ENCODE results near the gene CABLES2.

Gene CABLES2

DNA sequence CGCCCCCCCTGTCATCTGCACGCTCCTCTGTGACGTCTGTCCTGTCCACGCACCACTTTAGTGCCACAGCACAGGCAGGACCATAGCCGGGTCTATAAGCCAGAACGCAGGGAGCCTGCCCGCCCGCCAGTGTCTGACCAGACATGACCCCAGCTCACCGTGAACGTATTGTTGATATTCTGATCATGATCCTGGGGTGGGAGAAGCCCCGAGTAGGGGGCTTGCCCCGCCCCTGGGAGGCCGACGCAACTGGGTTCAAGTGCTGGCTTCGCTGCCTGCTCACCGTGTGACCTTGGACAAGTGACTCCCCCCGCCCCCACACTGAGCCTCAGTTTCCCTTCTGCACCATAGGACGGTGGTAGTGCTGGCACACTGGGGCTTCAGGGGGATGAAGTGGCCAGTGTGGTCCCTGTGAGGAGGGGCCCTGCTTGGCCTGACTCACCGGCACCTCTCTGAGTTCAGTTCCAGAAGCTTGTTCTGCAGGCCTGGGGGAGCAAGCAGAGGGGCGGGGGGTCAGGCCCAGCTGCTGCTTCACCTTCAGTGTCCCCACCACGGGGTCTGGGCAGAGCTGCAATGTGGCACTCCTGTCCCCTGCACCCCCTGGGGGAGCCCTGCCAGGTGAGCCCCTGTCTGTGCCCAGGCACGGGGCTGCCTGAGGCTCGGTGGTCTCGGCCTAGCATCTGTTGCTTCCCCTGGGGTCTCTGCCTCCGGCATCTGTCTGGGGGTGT, 11.1 kb upstream of the CABLES2 start:
- DNase-seq = no peak

DNA sequence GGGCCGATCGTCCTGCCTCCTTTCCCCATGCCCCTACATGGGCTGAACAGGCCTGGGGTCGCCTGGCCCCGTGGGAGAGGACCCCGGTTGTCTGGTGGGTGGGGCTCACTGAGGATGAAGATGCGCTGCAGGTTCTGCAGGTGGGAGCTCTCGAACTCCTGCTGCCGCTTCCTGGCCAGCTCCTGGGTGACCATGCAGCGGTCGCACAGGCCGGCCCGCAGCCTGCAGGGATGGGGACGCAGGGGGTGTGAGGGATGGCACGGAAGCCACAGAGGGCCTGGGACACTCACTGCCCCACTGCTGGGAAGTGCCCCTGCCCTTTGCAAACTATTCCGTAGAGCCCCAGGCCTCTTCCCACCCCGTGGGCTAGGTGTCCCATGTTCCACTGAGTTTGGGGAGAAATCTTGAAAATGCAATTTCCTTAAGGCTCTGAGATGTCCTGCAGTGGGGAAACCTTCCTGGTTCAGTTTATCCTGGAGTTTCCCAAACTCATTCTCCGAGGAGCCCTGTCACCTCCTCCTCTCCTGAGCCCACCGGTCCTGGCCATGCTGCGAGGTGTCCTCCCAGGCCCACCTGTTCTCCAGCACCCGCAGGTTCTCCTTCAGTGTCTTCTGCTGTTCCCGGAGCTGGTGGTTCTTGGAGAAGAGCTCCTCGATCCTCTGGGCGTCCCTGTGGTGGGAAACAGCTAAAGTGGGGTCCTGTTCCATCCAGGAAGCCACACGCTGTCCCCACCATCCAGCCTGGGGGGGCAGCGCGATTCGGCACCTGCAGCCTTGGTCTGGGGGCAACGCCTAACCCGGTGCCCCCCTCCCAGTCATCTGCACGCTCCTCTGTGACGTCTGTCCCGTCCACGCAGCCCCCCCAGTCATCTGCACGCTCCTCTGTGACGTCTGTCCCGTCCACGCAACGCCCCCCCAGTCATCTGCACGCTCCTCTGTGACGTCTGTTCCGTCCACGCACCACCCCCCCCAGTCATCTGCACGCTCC, 9.9 kb upstream of the CABLES2 start:
- no peak for DNase-seq

DNA sequence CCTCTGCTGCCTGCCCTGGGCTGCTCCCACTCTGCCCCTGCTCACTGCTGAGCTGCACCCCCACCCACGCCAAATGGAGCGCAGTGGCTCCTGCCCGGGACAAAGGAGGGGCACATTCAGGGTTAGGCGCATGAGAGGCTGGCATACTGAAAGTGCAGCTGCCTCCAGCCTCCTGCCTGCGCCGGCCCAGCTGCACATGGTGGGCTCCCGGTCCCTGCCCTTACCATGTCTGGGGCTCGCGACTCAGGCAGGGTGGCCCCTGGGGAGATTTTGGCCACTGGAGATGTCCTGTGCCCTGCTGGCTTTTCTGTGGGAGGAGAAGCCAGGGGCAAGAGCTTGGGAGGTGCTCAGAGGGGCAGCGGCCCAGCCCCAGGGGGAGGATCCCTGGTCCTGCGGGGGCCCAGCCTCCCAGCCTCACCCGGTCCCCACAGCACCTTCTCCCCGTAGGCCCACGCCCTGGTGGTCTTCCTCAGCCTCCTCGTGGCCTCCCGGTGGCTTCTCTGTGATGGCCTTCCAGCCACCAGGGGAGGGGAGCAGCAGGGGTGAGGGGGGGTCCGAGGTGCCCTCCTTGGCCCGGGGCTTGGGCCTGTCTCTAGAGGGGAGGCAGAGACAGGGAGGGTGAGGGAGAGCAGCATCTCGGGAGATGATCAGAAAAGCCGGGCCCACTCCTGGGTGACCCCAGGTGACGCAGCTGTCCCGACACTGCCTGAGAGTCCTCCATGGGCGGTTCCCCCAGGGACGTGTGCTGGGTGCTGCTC, 8.4 kb upstream of the CABLES2 start:
- DNase-seq = no peak

DNA sequence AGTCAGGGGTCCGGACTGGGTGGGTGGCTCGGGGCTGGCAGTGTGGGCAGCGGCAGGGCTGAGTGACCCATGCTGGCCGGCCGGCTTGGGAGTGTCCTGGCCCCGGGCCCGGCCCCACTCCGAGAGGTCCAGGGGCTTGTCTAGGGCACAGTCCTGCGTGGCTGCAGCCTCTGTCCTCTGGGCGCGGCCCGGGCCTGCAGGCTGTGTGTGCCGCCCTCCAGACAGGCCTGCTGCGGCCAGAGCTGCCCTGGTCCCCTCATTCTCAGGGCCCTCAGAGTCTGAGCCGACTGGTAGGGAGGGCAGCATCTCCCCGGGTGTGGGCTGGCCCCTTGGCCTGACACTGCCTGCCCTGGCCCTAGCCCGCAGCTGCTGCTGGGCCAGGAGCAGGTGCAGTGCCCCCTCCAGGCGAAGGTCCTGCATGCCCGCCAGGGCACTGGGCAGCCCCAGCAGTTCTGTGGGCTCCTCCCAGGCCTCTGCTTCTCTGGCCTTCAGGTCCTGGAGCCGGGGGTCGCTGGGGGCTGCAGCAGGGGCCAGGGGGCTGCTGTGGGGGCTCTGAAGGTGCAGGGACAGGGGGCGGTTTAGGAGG, 6.9 kb upstream of the CABLES2 start:
- no peak for DNase-seq

DNA sequence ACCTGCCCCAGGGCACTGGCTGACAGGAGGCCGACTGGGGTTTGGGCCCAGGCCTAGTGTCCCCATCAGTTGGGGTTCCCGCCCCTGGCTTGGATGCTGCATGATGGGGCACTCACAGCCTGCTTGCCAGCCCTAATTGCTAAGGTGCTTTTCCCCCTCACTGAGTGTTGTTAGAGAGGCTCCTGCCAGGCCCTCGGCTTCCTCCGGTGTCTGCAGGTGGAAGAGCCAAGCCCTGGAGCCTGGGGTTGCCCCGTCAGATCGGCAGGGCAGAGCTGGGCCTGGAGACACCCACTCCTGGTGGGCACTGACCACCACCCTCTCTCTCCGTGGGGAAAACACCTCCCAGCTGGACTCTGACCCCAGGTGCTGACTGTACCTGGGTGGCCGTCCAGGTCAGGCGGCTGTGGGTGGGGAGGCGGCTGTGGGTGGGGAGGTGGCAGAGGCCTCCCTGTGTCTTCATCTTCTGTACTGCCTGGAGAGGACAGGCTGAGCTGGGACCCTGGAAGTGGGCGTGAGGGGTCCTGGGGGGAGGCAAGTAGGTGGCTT, 6.0 kb upstream of the CABLES2 start:
- DNase-seq = no peak

DNA sequence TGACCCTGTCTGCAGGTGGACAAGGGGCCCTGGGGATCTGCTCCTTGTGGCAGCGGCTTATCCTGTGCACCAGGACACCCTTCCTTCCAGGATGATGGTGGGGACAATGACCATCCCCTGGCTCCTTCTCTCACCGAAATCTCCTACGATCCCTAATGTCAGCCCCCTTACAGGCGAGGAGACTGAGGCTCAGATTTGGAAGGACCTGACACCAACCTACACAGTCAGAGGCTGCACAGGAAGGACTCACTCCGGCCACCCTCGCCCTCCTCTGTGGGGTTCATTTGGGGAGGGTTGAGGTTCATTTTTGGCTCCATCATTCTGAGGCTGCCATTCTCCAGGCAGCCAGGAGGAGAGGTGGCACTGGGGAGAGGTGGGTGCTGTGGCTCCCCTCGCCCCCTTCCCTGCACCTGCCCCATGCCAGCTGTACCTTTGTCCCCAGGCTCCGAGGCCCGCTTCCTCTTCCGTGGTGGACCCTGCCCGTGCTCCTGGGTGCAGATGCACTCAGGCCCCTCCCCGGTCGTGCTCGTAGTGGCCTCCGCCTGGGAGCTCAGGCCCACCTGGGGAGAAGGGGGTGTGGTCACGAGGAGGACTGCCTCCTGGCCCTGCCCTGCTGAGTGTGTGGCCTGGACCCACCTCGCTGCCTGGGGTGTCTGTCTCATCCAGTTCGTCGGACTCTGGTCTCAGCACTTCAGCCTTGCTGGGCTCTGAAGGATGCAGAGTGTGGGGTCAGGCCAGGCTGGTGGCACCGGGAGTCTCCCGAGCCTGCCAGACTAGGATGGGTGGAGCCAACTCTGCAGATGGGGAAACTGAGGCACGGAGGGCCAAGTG, 5.3 kb upstream of the CABLES2 start:
- no peak for DNase-seq

DNA sequence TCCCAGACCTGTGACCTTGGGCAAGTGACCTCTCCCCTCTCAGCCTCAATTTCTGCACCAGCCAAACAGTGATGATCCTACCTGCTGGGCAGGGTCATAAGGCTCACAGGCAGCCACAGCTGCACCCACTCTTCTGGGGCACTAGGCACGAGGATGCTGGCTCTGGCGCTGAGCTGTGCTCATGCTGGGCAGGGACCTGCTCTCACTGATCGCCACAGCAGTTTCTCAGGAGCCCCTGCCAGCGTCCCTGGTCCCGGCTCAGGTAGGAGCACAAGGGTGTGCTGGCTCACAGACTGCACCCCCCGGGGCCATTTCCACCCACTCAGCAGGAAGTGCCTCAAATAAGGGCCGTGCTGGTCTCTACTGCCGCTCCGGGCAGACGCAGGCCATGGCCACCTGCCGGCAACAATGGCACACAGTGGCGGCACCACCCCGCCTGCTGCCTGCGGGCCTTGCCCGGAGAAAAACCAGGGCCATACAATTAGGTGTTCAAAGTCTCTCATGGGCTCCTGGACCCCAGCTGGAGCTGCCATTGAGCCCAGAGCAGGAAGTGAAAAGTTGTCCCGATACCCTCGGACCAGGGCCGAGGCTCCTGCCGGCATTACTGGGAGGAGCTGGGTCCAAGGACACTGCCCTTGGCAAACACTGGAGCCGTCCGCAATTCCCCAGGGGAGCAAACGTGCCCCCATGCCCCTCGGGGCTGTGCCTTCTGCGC, 4.6 kb upstream of the CABLES2 start:
- DNase-seq = no peak

DNA sequence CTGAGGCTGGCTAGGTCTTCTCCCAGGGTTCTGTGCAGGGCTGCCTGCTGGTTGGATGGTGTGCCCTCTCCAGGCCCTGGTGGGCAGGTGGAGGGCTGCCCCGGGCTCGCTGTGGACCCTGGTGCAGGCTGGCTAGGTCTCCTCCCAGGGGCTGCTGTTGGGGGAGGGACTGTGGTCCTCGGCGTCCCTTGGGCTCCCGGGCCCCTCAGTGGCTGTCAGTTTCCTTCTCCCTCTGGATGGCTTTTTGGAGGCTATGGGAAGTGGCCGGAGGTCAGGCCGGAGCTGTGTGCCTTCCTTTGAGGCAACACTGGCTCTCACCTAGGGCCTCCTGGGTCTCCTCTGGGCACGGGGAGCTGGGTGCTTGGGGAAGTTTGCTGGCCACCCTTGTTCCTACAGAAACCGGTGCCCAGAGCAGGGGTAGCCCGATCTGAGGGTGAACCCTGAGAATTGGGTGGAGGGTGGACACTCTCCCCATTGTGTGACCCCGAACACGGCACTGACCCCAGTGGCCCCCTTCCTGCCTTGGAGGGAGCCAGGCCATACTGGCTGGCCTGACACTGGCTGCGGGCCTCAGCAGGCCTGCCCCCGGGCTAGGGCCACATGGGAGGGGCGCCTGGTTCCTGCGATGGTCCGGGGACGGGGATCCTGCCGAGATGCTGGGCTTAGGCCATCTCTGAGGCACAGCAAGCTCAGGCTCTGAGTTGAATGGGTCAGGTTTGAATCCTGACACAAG, 3.8 kb upstream of the CABLES2 start:
- DNase-seq = no peak

DNA sequence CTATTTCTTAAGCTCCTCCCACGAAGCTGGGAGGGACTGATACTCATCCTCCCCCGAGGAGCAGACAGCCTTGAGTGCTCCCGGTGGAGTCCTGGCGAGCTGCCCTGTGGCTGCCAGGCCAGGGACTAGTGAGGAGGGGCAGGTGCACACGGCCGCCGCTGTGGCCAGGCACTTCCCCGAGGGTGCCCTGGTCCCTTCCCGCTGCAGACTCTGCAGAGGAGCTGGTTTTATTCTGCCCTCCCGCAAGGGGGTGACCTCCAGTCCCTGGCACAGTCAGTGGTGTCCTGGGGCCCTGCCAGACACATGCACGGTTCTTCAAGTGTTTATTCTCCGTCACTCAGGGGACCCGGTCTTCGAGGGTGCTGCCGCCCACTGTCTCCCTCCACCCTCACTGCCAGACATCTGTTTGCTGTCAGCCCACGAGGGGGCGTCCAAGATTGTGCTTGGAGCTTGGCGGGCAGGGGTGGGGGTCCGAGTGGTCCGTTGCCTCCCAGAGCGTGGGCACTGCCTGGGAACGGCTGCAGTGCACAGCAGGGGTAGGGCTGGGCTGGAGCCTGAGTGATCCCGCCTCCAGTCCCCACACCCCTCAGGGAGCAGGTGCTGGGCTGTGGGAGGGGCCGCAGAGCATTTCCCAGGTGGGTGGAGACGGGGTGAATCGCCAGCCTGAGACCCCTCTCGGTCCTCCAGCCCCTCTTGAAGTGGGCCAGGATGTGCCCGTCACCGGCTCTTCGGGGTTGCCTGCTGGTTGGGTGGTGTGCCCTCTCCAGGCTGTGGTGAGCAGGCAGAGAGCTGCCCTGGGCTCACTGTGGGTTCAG, 3.1 kb upstream of the CABLES2 start:
- no peak for DNase-seq

DNA sequence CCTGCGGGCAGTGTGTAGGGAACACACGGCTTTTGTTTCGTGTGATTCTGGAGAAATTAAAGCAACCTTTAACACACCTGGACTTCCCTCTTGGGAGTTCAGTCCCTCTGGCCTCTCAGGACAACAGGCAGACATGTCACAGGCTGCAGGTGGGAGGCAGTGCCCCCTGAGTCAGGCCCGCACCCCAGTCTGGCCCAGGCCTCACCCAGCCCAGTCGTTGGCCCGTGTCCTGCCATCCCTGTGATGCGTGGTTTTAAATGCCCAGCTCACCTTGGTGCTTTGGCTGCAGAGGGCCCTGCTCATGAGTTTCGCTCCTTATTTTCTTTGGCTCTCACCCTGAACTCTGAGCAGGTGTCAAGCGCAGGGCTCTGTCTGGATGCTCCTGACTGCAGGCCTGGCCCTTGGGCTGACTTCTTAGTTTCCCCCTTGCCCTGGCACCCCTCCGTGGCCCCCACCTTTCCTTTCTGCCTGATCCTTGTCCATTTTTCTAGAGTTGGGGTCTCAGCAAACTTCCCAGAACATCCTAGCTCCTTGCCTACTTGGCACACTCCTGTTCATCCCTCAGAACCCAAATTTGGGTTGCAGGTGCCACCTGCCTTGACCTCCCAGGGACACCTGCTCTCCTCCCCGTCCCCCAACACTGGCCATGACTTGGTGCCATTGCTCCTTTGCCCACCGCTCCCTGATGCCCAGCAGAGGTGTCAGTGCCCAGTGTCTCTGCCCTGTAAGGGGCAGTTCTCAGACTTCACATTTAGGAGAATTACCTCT, 2.2 kb upstream of the CABLES2 start:
- DNase-seq = no peak

DNA sequence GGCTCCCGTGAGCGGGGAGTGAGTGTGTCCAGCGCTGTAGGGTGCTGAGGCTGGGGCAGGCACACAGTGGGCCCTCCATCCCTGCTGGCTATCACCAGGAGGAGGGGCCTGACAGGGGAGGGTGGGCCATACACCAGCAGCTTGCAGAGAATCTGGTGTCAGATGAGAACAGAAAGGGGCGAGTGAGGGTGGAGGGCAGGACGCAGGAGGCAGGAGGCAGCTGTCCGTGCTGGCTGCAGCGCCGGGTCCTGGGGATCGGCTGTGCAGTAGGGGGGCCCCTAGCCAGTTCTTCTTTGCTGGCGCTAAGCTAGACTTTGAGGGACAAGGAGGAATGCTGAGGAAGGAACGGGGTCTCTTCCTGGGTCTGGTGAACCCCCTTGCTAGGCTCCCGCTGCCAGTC, 1.6 kb upstream of the CABLES2 start:
- DNase-seq = no peak

DNA sequence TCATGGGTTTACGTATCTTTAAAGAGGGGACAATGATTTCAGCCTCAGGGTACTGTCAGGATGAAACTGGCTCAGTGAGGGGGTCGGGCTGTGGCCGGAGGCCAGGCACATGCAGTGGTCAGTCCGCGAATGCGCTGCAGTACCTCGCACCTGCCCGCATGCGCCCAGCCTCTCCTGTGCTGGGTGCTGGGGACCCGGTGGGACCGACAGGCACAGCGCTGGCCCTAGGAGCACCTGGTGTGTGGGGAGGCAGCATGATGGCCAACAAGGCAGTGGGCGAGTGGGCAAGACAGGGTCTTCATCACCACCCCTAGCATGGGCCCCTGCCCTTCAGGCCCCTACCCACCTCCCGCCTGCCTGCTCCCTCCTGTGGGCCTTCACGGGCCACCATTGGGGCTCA, 970 bp upstream of the CABLES2 start:
- DNase-seq = no peak

DNA sequence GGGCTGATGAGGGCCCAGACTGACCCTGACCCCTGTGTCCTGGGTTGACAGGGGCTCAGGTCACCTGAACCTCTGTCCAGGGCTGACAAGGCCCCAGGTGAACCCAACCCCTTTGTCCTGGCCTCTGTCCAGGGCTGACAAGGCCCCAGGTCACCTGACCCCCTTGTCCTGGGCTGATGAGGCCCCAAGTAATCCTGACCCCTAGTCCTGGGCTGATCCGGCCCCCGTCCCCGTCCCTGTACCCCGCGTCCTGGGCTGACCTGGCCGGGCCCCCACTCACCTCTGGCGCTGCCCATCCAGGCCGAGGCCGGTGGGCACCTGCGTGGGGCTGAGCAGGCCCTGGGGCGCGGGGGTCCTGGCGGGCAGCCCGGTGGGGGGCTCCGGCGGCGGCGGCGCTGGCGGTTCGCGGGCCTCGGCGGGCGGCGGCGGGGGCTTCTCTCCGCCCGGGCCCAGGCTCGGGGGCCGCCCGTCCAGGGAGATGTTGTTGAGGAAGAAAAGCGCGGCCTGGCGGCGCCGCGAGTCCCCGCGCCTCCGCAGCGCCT, 379 bp downstream of the CABLES2 start:
- DNase-seq = no peak

DNA sequence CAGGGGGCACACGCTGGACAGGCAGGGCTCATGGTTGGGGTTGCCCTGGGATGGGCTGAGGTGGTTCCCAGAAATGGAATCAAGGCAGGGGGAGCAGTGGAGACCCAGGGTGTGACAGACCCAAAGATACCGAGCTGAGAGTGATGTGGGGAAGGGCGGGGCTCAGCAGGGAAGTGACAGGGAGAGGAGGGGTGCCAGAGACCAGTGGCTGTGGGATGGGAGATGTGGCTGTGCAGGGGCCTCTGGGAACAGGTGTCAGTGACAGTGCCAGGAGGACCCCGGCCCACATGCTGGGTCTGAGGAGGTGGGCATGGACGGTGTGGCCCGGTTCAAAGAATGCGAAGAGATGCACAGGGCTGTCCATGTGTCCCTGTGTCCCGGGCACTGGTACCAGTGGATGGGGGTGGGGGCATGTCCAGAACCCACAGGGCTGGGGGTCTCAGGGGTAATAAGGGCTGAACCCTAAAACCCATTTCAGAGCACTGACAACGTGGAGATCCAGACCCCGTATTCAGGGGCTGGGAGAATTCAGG, 1.0 kb downstream of the CABLES2 start:
- no peak for DNase-seq

DNA sequence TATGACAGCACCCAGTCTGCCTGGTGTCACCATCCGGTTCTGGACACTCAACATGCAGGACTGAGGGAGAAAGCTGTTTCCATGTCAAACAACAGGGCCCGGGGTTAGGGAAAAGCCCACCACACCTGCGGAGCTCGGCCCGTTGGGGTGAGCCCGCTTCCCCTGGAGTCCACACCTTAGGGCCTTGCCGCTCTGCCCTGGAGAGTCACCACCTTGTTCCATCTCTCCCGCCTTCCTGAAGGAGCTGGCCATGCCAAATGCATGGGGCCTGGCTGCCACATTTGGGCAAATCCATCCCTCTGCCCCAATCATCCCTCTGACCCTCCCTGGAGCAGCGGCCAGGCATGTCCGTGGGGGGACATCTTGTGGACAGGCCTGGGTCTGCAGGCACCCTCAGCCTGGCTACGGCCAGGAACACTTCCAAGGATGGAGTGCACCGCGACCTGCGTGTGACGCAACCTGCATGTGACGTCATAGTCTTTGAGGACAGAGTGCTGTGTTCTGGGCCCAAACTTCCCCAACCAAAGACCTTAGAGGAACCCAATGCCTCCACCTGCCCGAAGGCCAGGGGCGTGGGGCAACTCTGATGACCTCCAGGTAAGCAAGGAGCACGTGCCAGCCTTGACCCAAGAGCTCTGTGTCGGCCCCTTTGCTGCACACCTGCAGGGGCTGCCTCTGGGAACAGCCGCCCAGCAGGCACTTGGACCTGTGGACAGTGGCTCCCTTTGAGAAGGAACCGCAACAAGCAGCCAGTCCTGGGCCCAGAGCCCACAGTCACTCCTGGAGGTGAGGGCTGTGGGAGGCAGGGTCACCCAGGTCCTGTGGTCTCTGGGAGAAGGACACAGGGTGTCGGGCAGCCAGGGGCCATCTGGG, 1.7 kb downstream of the CABLES2 start:
- no peak for DNase-seq

DNA sequence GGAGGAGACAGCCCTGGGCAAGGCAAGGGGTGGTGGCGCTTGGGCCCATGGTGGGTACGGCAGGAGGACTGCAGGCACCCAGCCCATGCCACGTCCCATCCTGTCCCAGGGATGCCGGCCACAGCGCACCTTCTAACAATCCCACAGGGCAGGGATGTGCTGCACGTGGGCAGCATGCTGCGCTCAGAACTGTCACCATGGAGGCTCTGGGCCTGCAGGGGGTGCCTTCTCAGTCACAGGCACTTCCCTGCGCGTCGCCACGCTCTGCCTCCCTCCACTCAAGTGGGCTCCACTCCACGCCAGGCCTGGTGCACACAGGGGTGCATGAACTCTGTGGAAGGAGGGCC, 2.4 kb downstream of the CABLES2 start:
- no peak for DNase-seq

DNA sequence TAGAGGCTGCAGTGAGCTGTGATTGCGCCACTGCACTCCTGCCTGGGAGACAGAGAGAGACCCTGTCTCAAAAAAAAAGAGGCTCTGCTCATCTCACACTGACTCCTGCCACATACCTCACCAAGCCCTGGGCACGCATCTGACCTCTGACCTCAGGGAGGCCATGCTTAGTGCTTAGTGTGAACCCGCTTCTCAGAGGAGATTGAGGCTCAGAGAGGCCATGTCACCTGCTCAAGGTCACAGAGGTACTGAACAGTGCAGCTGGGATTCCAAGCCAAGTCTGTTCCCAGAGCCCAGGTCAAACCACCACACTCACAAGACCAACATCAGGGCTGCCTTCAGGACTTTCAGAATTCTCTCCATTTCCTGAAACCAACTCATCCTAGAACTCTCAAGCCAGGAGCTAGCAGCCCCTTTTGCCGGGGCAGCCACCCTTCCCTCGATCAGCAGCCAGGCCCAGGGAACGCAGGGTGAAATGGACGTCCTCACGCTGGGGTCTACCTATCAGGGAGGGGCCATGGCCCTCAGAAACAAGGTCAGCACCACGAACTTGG, 2.9 kb downstream of the CABLES2 start:
- no peak for DNase-seq

Data from amniotic stem cell (primary cell).